AG10803 (cell line): Measurements from ENCODE around the gene DDT.
"Not testable (repeated sequence)": the region's sequence is repeated elsewhere in the genome, so short reads cannot be mapped to it uniquely, and the experiment has no call there.

Source experiments
- DNase-seq: peaks from one replicate; pipeline ENCODE4 v3.0.0; 2010; ENCODE audit warnings: low read depth
- H3K4me3 ChIP-seq: 2 replicates; pipeline ENCODE4 v1.5.1; 2011; ENCODE audit warnings: mild to moderate bottlenecking, low read length, control low read depth
- CTCF ChIP-seq: conservative IDR thresholded peaks from 2 replicates; pipeline ENCODE4 v1.5.1; 2011; ENCODE audit warnings: mild to moderate bottlenecking, low read length, control low read depth, inconsistent platforms

DDT gene

GRCh38 chr22:23926561-23926960 lies 47.7 kb downstream of the DDT start:
- no peak for TF ChIP-seq CTCF
- no peak for DNase-seq
- no peak overlapping the region for H3K4me3 ChIP-seq

- DNase-seq: no peak
Measured at GRCh38 chr22:23925020-23925606, 49.1 kb downstream of the DDT start.

GRCh38 chr22:23922921-23923320 lies 51.3 kb downstream of the DDT start:
- H3K4me3 ChIP-seq: no peak overlapping the region
- DNase-seq: no peak
- TF ChIP-seq CTCF: no peak

More at GRCh38 chr22:23925020-23925606, 49.1 kb downstream of the DDT start:
- H3K4me3 ChIP-seq: no peak overlapping the region
- no peak for TF ChIP-seq CTCF

GRCh38 chr22:23921586-23922201 lies 52.5 kb downstream of the DDT start:
- H3K4me3 ChIP-seq: not testable (repeated sequence)
- DNase-seq: peak; percentile 23
